ENCODE data around the gene DLG2.

- TF ChIP-seq CTCF (IDR thresholded peaks at IDR 0.05; ENCODE audit: insufficient read depth, low read depth, low read length) (no peak), EZH2 (IDR thresholded peaks at IDR 0.05; ENCODE audit: insufficient read depth, low read length) (no peak)
These were observed 2115.5 kb downstream of the DLG2 start for GRCh38 chr11:83511646-83512045.
